Esophagus muscularis mucosa (tissue), 4 donors: ENCODE measurements around the gene TMEM151A.

Experiments
- CTCF ChIP-seq, 3 experiments: fragments of 200-600 bp in 2 of 3; fragments of 450-650 bp in 1 of 3; sonication (generic) in 2 of 3; IDR thresholded peaks; one replicate each; pipeline ENCODE4 v1.5.1; 2017 to 2019; ENCODE audit warnings: antibody characterized with exemption in 3 of 3, mild to moderate bottlenecking in 2 of 3, moderate library complexity in 1 of 3
- EP300 ChIP-seq: sonication (generic); formaldehyde crosslinking; IDR thresholded peaks from one replicate; pipeline ENCODE4 v1.6.1; 2017; ENCODE audit warnings: antibody characterized with exemption
- POLR2A ChIP-seq: fragments of 450-650 bp; IDR thresholded peaks from one replicate; pipeline ENCODE4 v1.6.1; 2017; ENCODE audit warnings: antibody characterized with exemption, moderate library complexity, mild to moderate bottlenecking, low read depth
- POLR2AphosphoS5 ChIP-seq, 2 donors: sonication (generic); formaldehyde crosslinking; IDR thresholded peaks; one replicate each; pipeline ENCODE4 v1.6.1; 2017; ENCODE audit warnings: antibody characterized with exemption in 2 of 2

GRCh38 chr11:66282468-66283455 lies 8.9 kb upstream of the TMEM151A start:
- TF ChIP-seq CTCF (IDR thresholded peaks at IDR 0.05) (peak; percentile 96 to 99 (median 96)), EP300 (no peak), POLR2A (no peak), POLR2AphosphoS5 (IDR thresholded peaks at IDR 0.05) (peak; percentile 52 to 78)
